Uterus (tissue), 4 donors: ENCODE results near the gene SAP130. TPM values are rescaled to one million over a fixed set of nuclear protein-coding genes. Genes with fewer than 3 reads are reported as not detected.

Experiments
- DNase-seq, 2 donors: peaks; one replicate each; pipeline ENCODE4 v3.0.0-alpha.2; 2019 to 2020
- H3K27ac ChIP-seq, 2 donors: fragments of 200-600 bp; sonication (generic); 1 replicate in 1 of 2; 2 replicates in 1 of 2; pipeline ENCODE4 v1.5.1; 2016 to 2018
- H3K27me3 ChIP-seq, 2 donors: fragments of 200-600 bp; sonication (generic); one replicate each; pipeline ENCODE4 v1.5.1; 2018 to 2019; ENCODE audit warnings: control low read depth in 1 of 2
- H3K36me3 ChIP-seq, 2 donors: fragments of 200-600 bp; sonication (generic); one replicate each; pipeline ENCODE4 v1.5.1; 2019; ENCODE audit warnings: control low read depth in 1 of 2
- H3K4me1 ChIP-seq, 2 donors: fragments of 200-600 bp; sonication (generic); one replicate each; pipeline ENCODE4 v1.5.1; 2018 to 2019; ENCODE audit warnings: control low read depth in 1 of 2
- H3K4me3 ChIP-seq, 2 donors: fragments of 200-600 bp; sonication (generic); 1 replicate in 1 of 2; 2 replicates in 1 of 2; pipeline ENCODE4 v1.5.1; 2018 to 2019; ENCODE audit warnings: mild to moderate bottlenecking in 1 of 2
- H3K9me3 ChIP-seq, 2 donors: fragments of 200-600 bp; sonication (generic); one replicate each; pipeline ENCODE4 v1.5.1; 2019; ENCODE audit warnings: control low read depth in 1 of 2
- CTCF ChIP-seq, 4 experiments: fragments of 200-600 bp in 2 of 4; fragments of 450-650 bp in 2 of 4; sonication (generic) in 2 of 4; IDR thresholded peaks; one replicate each; pipeline ENCODE4 v1.5.1; 2016 to 2019; ENCODE audit warnings: antibody characterized with exemption in 4 of 4, mild to moderate bottlenecking in 2 of 4, moderate library complexity in 1 of 4
- POLR2A ChIP-seq, 2 donors: fragments of 450-650 bp; IDR thresholded peaks; one replicate each; pipeline ENCODE4 v1.6.1; 2016; ENCODE audit warnings: antibody characterized with exemption in 2 of 2, mild to moderate bottlenecking in 1 of 2, moderate library complexity in 1 of 2
- intact Hi-C: fragments of 100-400 bp; cut with DNase I; formaldehyde crosslinking; loops from one replicate; pipeline ENCODE4 v1.15.1; 2023; ENCODE audit warnings: low total_unique reads
- total RNA-seq, 4 donors: library from RNA; depleted of rRNA in 3 of 4; stranded (reverse); fragments of >200 nt in 3 of 4; gene quantifications; one replicate each; pipeline versions ENCODE4 v1.1.0 to v1.2.4, GENCODE V29; 2014 to 2023
- donor health status: DM: yes; HTN: yes; CAD: no.

Gene SAP130
- total RNA-seq, 4 donors from 2014 or later: 3.6 to 47.0 (median 5.9) TPM

GRCh38 chr2:128043041-128043440, 15.2 kb upstream of the SAP130 start:
- intact Hi-C loops: no loop called here
- TF ChIP-seq CTCF (IDR thresholded peaks at IDR 0.05) (no peak), POLR2A (IDR thresholded peaks at IDR 0.05) (no peak)
- no peak overlapping the region for H3K27ac ChIP-seq

DNA sequence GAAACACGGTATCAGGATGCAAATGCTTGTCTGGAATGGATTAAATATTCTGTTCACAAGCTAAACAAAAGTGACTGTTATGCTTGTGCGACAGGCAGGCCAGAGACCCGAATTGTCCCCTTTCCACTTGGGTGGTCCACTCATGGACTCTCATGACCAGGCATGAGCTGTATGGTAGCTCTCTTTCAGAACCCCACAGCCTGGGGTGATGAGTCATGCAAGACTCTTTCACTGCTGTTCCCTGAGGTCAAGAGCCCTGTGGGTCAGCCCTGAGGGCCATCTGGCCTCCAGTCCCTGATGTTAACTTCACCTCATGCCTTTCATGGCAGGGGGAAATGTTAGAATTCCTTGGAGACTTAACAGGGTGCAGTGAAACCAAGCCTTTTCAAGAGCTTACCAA, 13.7 kb upstream of the SAP130 start:
- no peak for TF ChIP-seq CTCF (IDR thresholded peaks at IDR 0.05)
- no peak for TF ChIP-seq POLR2A (IDR thresholded peaks at IDR 0.05)
- intact Hi-C loops: no loop called here
- Histone ChIP-seq H3K4me1 (no peaks in the 10 kb centered on the region), H3K27me3 (no peaks in the 10 kb centered on the region), H3K27ac (no peak overlapping the region), H3K4me3 (no peak overlapping the region), H3K9me3 (no peaks in the 10 kb centered on the region), H3K36me3 (no peaks in the 10 kb centered on the region)
- no peak for DNase-seq

More at GRCh38 chr2:128043041-128043440, 15.2 kb upstream of the SAP130 start:
- Histone ChIP-seq H3K9me3 (no peaks in the 10 kb centered on the region), H3K4me1 (no peaks in the 10 kb centered on the region), H3K36me3 (no peaks in the 10 kb centered on the region), H3K27me3 (no peaks in the 10 kb centered on the region), H3K4me3 (no peak overlapping the region)
- DNase-seq: no peak

- TF ChIP-seq POLR2A (IDR thresholded peaks at IDR 0.05) (no peak), CTCF (IDR thresholded peaks at IDR 0.05) (no peak)
- Histone ChIP-seq H3K4me3 (no peak overlapping the region), H3K36me3 (no peaks in the 10 kb centered on the region), H3K27ac (no peak overlapping the region), H3K27me3 (no peaks in the 10 kb centered on the region), H3K4me1 (no peaks in the 10 kb centered on the region), H3K9me3 (no peaks in the 10 kb centered on the region)
- DNase-seq: no peak
- intact Hi-C loops: no loop called here
These were observed 12.4 kb upstream of the SAP130 start for GRCh38 chr2:128040166-128040771.

DNA sequence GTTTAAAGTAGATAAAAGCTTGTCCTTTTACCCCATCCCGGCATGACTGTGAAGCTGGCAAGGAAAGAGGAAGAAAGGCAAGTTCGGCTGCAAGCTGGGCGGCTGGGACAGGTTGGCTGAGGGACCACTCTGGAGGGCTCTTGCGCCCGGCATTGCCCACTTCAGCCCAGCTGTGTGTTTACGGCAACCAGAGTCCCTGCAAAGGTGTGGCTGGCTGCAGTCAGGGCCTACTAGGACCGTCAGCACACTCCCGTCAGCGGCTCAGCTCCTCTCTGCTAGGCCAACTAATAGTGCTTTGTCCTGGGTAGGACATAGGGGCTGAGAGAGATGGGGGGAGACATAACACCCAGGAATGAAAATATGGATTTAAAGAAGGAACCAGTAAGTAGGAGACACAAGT, 11.7 kb upstream of the SAP130 start:
- Histone ChIP-seq H3K36me3 (no peaks in the 10 kb centered on the region), H3K9me3 (no peaks in the 10 kb centered on the region), H3K27ac (no peak overlapping the region), H3K4me3 (no peak overlapping the region), H3K27me3 (no peaks in the 10 kb centered on the region), H3K4me1 (no peaks in the 10 kb centered on the region)
- no peak for DNase-seq
- intact Hi-C loops: no loop called here
- TF ChIP-seq POLR2A (IDR thresholded peaks at IDR 0.05) (no peak), CTCF (IDR thresholded peaks at IDR 0.05) (no peak)

DNA sequence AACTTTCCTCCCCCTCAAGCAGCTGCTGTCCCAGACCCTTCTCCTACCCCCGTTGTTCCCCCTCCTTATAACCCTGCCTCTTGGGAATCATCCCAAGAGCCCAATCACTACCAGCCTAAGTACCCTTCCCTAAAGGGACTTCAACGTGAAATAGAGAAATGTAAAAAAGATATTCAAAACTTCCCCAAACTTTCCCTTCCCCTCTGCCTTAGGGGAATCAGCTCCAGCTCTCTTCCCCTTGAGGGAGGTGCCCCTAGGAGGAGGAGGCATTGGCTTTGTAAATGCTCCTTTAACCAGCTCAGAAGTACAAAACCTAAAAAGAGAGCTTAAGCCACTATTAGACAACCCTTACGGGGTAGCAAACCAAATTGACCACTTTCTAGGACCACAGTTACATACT, 10.6 kb upstream of the SAP130 start:
- no peak overlapping the region for H3K27ac ChIP-seq
- intact Hi-C loops: no loop called here
- no peak overlapping the region for H3K4me3 ChIP-seq
- no peak for DNase-seq
- H3K36me3 ChIP-seq: no peaks in the 10 kb centered on the region
- no peaks in the 10 kb centered on the region for H3K27me3 ChIP-seq
- TF ChIP-seq POLR2A (IDR thresholded peaks at IDR 0.05) (no peak), CTCF (IDR thresholded peaks at IDR 0.05) (no peak)
- H3K4me1 ChIP-seq: no peaks in the 10 kb centered on the region
- H3K9me3 ChIP-seq: no peaks in the 10 kb centered on the region
